ENCODE measurements around the gene GMIP.
A peak's percentile ranks its signal among the peaks of the same experiment; 100 is the strongest.

GMIP gene

DNA sequence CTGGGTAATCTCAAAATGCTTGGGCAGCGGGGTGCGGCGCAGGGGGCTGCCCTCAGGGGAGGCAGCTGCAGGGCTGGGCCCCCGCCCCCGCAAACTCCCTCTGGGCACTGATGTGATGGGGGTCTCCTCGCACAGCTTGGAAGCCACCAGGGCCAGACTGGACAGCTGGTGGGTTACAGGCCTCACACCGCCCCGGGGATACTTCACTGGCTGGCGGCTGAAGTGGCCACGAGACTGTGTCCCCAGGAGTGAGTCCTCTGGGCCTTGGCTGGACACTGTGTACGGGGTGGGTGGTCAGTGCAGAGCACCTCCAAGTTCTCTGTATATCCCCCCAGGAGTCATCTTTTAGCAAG lies 13.4 kb downstream of the GMIP start:
- Histone ChIP-seq H3K9me3 (ENCODE audit: control insufficient read depth, low read length) (no peaks in the 10 kb centered on the region), H3K27me3 (ENCODE audit: control insufficient read depth, insufficient read depth, low read length) (no peaks in the 10 kb centered on the region), H3K36me3 (ENCODE audit: control insufficient read depth, insufficient read depth, low read length) (no peaks in the 10 kb centered on the region)

DNA sequence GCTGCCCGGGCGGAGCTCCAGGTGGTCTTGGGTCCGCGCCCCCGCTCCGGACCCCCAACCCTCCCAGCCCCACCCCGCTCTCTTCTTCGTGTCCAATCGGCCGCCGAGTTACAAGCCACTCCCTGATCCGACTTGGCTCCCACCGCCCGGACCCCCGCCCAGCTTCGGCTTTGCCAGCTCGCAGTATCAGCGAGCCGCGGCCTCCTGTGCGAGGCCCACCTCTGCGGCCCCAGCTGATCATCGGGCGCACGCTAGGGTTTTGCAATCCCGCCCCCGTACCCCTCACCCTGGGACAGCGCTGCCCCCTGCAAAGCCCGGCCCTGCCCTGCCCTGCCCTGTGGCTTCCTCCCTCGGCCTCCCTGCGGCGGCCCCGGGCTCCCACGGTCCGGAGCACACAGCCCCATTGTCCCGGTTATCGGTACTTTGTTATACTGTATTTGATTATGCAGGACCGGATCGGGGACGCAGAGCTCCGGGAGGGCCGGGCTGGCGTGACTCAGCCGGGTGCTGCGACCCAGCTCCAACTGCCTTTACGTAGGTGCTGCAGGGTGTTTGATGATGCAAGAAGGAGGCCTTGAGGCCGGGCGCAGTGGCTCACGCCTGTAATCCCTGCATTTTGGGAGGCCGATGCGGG lies 14.8 kb downstream of the GMIP start:
- no peak overlapping the region for H3K4me3 ChIP-seq (ENCODE audit: low read length)
- no peaks in the 10 kb centered on the region for H3K36me3 ChIP-seq (ENCODE audit: control insufficient read depth, insufficient read depth, low read length)
- H3K27me3 ChIP-seq (ENCODE audit: control insufficient read depth, insufficient read depth, low read length): no peaks in the 10 kb centered on the region
- peaks cover 13% of the 10 kb centered on the region for H3K4me1 ChIP-seq (ENCODE audit: control insufficient read depth, insufficient read depth, low read length)
- no peaks in the 10 kb centered on the region for H3K9me3 ChIP-seq (ENCODE audit: control insufficient read depth, low read length)
- peak overlapping the region; percentile 75 for H3K9ac ChIP-seq (ENCODE audit: low read length)

More for the DNA sequence above, 13.4 kb downstream of the GMIP start:
- peaks cover 13% of the 10 kb centered on the region for H3K4me1 ChIP-seq (ENCODE audit: control insufficient read depth, insufficient read depth, low read length)
- H3K9ac ChIP-seq (ENCODE audit: low read length): no peak overlapping the region
- no peak overlapping the region for H3K4me3 ChIP-seq (ENCODE audit: low read length)

DNA sequence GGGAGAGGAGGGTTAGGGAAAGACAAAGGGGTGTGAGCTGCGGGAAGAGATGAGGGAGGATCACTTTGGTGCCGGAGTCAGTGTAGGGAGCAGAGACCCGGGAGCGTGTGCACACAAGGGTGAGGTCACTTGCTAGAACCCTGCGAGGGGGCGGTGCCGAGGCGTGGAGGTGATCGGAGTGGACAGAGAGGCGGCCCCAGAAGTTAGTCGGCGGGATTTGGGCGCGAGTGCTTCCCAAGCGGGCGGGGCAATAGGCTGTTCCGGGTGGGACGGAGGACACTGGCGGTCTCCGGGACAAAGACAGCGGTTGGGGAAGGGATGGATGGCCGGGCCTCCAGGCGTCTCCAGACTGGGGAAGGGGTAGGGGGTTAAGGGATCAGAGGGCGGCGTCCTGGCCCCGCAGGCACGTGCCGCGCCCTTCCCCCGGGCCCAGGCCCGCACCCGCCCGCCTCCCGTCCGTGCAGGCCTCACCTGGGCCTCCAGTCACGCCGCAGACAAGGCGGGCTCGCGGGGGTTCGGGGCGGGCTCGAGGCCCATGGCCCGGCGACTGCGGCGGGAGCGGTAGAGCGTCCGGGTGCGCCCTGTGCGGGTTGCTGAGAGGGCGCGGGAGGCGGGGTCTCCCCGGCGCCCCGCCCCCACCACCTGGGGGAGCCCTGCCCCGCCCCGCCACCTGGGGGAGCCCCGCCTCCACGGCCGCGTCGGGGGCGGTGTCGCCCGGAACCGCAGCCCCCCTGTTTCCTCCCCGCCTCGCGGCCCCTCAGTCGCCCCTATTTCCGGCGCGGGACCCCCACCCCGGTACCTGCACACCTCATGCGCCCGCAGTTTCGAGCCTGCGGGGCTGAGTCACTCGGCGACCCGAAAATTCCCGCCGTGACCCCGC lies 15.6 kb downstream of the GMIP start, which contains the start of gene LPAR2:
Gene LPAR2, minus strand, starts transcription at position 600 of the 880 bp plus-strand sequence. CDS start 945 bp downstream, outside the sequence.
- Histone ChIP-seq H3K9me3 (ENCODE audit: control insufficient read depth, low read length) (no peaks in the 10 kb centered on the region), H3K4me1 (ENCODE audit: control insufficient read depth, insufficient read depth, low read length) (peaks cover 13% of the 10 kb centered on the region), H3K27me3 (ENCODE audit: control insufficient read depth, insufficient read depth, low read length) (no peaks in the 10 kb centered on the region), H3K36me3 (ENCODE audit: control insufficient read depth, insufficient read depth, low read length) (no peaks in the 10 kb centered on the region), H3K9ac (ENCODE audit: low read length) (peak within 1 kb of the TSS; percentile 84), H3K4me3 (ENCODE audit: low read length) (peak within 1 kb of the TSS; percentile 46)

DNA sequence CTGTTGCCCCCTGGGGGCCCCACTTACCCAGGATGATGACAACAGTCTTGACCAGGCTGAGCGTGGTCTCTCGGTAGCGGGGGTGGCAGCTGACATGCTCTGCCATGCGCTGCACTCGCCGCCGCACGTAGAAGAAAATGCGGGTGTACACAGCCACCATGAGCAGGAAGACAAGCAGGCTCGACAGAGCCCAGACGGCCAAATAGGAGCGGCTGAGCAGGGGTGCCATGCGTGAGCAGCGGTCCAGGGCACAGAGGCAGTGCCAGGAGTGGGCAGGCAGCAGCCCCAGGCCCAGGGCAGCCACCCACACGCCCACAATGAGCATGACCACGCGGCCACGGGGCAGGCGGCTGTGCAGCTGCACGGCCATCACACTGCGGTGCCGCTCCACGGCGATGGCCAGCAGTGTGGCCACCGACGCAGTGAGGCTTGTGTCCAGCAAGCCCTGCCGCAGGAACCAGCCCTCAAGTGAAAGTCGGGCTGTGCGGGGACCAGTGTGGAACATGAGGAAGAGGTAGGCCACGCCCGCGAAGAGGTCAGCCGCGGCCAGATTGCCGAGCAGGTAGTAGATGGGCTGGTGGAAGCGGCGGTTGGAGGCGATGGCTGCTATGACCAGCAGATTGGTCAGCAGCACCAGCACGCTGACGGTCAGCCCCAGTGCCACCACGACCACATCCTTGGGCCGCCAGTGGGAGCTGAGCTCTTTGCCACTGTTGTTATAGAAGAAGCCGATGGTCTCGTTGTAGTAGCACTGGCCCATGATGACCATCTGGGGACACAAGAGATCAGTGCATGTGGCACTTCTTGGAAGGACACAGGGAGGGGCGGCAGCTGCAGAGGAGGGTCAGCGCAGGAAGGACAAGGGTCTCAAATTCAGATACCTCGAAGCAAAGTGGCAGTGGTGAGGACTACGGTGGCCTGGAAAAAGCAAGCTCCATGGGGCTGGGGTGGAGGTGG lies 16.7 kb downstream of the GMIP start:
- no peaks in the 10 kb centered on the region for H3K36me3 ChIP-seq (ENCODE audit: control insufficient read depth, insufficient read depth, low read length)
- peak overlapping the region; percentile 84 for H3K9ac ChIP-seq (ENCODE audit: low read length)
- H3K4me3 ChIP-seq (ENCODE audit: low read length): peak overlapping the region; percentile 46
- H3K4me1 ChIP-seq (ENCODE audit: control insufficient read depth, insufficient read depth, low read length): peaks cover 13% of the 10 kb centered on the region
- H3K9me3 ChIP-seq (ENCODE audit: control insufficient read depth, low read length): no peaks in the 10 kb centered on the region
- H3K27me3 ChIP-seq (ENCODE audit: control insufficient read depth, insufficient read depth, low read length): no peaks in the 10 kb centered on the region

DNA sequence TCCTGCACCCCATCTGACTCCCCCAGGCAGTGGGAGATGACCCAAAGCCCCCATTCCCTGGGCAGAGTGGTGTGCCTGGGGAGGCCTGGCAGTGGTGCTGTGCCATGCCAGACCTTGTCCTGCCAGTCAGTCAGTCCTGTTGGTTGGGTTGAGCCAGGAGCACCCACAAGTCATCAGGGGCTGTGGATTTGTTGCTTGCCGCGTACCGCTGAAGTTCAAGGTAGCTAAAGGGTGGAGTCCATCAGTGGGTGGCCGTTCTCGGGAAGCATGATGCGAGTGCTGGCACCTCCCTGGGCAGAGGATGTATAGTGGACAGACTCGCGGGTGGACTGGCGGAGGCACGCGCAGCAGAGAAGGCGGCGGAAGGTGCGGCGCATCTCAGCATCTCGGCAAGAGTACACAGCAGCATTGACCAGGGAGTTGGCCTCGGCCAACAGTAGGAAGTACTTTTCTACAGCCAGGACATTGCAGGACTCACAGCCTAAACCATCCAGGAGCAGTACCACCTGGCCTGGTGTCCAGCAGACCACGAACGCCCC lies 19.4 kb downstream of the GMIP start:
- peaks cover 18% of the 10 kb centered on the region for H3K4me1 ChIP-seq (ENCODE audit: control insufficient read depth, insufficient read depth, low read length)
- H3K27me3 ChIP-seq (ENCODE audit: control insufficient read depth, insufficient read depth, low read length): no peaks in the 10 kb centered on the region
- no peak overlapping the region for H3K4me3 ChIP-seq (ENCODE audit: low read length)
- no peak overlapping the region for H3K9ac ChIP-seq (ENCODE audit: low read length)
- no peaks in the 10 kb centered on the region for H3K36me3 ChIP-seq (ENCODE audit: control insufficient read depth, insufficient read depth, low read length)
- no peaks in the 10 kb centered on the region for H3K9me3 ChIP-seq (ENCODE audit: control insufficient read depth, low read length)

DNA sequence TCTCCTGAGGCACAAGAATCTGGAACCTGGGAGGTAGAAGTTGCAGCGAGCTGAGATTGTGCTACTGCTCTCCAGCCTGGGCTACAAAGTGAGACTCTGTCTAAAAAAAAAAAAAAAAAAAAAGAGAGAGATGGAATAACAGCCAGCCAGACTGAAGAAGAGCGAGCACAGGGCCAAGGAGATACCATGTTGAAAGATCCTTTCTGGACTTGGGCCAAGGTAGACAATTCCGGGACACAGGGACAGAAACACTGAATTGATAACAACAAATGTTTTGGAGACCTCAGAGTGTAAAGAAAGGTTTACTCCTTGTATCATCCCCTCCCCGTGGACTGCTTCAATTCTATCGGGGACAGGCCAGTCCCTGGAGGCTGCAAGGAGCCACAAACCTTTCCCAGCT lies 20.1 kb downstream of the GMIP start:
- no peak overlapping the region for H3K4me3 ChIP-seq (ENCODE audit: low read length)
- H3K27me3 ChIP-seq (ENCODE audit: control insufficient read depth, insufficient read depth, low read length): no peaks in the 10 kb centered on the region

DNA sequence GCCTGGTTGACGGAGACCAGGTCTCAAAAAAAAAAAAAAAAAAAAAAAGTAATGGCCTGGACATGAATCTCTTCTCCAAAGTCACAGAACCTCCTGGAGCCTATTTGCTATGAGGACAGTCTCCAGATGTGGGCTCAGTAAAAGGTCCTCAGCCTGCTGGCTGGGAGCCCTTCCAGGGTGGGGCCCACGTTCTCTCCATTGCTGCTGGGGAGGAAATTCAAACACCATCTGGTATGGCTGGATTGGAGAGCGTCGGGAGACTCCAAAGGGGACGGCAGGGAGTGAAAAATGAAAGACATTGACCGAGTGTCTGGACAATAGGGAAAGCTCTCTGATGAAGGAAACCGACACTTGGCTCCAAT lies 23.6 kb downstream of the GMIP start:
- Histone ChIP-seq H3K27me3 (ENCODE audit: control insufficient read depth, insufficient read depth, low read length) (no peaks in the 10 kb centered on the region), H3K36me3 (ENCODE audit: control insufficient read depth, insufficient read depth, low read length) (no peaks in the 10 kb centered on the region), H3K9me3 (ENCODE audit: control insufficient read depth, low read length) (no peaks in the 10 kb centered on the region), H3K4me1 (ENCODE audit: control insufficient read depth, insufficient read depth, low read length) (peaks cover 22% of the 10 kb centered on the region), H3K4me3 (ENCODE audit: low read length) (no peak overlapping the region), H3K9ac (ENCODE audit: low read length) (no peak overlapping the region)

More for the DNA sequence above, 20.1 kb downstream of the GMIP start:
- H3K4me1 ChIP-seq (ENCODE audit: control insufficient read depth, insufficient read depth, low read length): peaks cover 23% of the 10 kb centered on the region
- no peaks in the 10 kb centered on the region for H3K36me3 ChIP-seq (ENCODE audit: control insufficient read depth, insufficient read depth, low read length)
- no peak overlapping the region for H3K9ac ChIP-seq (ENCODE audit: low read length)
- H3K9me3 ChIP-seq (ENCODE audit: control insufficient read depth, low read length): no peaks in the 10 kb centered on the region

DNA sequence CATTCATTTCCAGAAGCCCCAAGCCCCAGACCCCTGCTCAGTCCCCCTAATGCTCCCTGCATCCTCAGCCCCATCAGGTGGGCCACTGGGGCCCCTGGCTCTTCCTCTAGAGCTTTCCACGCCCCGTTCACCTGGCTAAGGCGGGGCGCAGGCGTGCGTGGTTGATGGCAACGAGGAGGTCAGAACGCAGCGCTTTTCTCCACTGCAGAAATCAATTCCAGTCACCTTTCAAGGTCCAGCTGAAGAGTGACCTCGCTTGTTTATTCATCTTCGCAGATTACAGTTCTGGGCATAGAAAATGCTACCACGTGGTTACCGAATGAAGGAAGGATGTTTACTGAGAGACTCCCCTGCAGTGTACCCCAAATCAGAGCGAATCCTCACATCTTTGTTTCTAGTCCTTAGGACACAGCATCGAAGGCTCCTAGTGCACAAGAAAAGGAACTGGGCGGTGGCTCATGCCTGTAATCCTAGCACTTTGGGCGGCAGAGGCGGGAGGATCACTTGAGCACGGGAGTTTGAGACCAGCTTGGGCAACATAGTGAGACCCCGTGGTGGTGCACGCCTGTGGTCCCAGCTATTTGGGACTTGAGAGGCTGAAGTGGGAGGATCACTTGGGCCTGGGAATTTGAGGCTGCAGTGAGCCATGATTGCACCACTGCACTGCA lies 24.1 kb downstream of the GMIP start:
- Histone ChIP-seq H3K36me3 (ENCODE audit: control insufficient read depth, insufficient read depth, low read length) (no peaks in the 10 kb centered on the region), H3K9me3 (ENCODE audit: control insufficient read depth, low read length) (no peaks in the 10 kb centered on the region), H3K27me3 (ENCODE audit: control insufficient read depth, insufficient read depth, low read length) (no peaks in the 10 kb centered on the region), H3K4me3 (ENCODE audit: low read length) (no peak overlapping the region), H3K4me1 (ENCODE audit: control insufficient read depth, insufficient read depth, low read length) (peaks cover 26% of the 10 kb centered on the region), H3K9ac (ENCODE audit: low read length) (no peak overlapping the region)

DNA sequence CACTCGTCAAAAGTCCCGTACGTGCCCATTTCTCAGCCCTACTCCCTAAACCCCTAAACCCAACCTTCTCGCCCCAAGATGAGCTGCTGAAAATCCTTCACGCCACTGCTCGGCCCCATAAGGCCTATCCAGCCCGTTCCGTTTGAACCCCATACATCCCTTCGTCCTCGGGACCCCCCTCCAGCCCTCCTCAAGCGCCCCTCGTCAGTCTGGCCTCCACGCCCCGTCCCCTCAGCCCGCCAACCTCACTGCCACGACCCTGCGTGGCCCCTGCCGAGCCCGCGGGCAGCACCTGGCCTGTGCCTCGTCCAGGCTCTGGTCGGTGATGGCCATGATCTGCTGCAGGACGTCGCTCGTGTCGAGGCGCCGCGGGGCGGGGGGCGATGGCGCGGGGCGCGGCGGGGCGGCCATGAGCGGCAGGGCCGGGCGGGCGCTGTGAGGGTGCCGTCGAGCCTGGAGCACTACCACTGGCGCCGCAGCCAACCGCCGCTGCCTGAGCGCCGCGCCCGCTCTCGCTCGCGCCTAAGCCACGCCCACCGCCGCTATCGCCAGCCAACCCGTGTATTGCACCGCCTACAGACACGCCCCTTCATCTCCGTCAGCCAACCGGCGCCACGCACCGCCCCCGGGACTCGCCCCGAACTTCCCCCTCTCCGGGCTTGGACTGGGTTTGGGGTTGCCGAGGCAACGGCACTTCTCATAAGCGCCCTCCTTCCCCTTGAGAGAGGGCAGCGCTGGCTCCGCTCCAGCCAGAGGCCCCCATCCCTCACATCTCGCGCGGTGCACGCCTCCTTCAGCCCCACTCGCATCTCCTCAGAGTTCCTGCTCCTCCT lies 25.0 kb downstream of the GMIP start, which contains the start of gene PBX4:
Gene PBX4, minus strand, starts transcription at position 469 of the 833 bp plus-strand sequence. Its CDS starts 58 bp downstream, at position 411.
- H3K9ac ChIP-seq (ENCODE audit: low read length): peak within 1 kb of the TSS; percentile 78
- H3K9me3 ChIP-seq (ENCODE audit: control insufficient read depth, low read length): no peaks in the 10 kb centered on the region
- H3K27me3 ChIP-seq (ENCODE audit: control insufficient read depth, insufficient read depth, low read length): no peaks in the 10 kb centered on the region
- H3K4me1 ChIP-seq (ENCODE audit: control insufficient read depth, insufficient read depth, low read length): peaks cover 32% of the 10 kb centered on the region
- peak within 1 kb of the TSS; percentile 50 for H3K4me3 ChIP-seq (ENCODE audit: low read length)
- H3K36me3 ChIP-seq (ENCODE audit: control insufficient read depth, insufficient read depth, low read length): no peaks in the 10 kb centered on the region

DNA sequence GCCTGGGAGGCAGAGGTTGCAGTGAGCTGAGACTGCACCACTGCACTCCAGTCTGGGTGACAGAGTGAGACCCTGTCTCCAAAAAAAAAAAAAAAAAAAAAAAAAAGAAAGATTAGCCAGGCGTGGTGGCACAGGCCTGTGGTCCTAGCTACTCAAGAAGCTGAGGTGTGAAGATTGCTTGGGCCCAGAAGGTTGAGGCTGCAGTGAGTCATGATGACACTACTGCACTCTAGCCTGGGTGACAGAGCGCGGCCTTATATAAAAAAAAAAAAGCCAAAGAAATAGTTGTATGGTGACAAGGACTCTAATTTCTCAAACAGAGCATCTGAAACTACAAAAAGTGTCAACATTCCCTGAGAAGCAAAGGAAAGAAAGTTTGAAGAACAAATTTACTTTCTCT lies 28.4 kb downstream of the GMIP start:
- Histone ChIP-seq H3K4me1 (ENCODE audit: control insufficient read depth, insufficient read depth, low read length) (peaks cover 33% of the 10 kb centered on the region), H3K9me3 (ENCODE audit: control insufficient read depth, low read length) (no peaks in the 10 kb centered on the region), H3K4me3 (ENCODE audit: low read length) (no peak overlapping the region), H3K9ac (ENCODE audit: low read length) (no peak overlapping the region), H3K27me3 (ENCODE audit: control insufficient read depth, insufficient read depth, low read length) (no peaks in the 10 kb centered on the region), H3K36me3 (ENCODE audit: control insufficient read depth, insufficient read depth, low read length) (no peaks in the 10 kb centered on the region)
